Stimulated activated naive CD8-positive, alpha-beta T cell treated with anti-CD3 and anti-CD28 coated beads, Interleukin-15, amount 100 ng/mL, for 72 hours (primary cell): ENCODE results near the gene SIRT2.

Experiments
- ATAC-seq: fragments of 150-1000 bp; cut with Tn5 transposase; 2 replicates; pipeline ENCODE4 v1.10.0; 2021; ENCODE audit warnings: mild to moderate bottlenecking, moderate library complexity
- DNase-seq, 2 donors: peaks; one replicate each; pipeline ENCODE4 v3.0.0; 2021 to 2022
- H3K27ac Mint-ChIP-seq, 2 donors: one replicate each; pipeline ENCODE4 v1.8.0; 2022; ENCODE audit warnings: mild to moderate bottlenecking in 2 of 2, mixed read lengths in 2 of 2, moderate library complexity in 2 of 2
- H3K27me3 Mint-ChIP-seq: one replicate; pipeline ENCODE4 v1.8.0; 2022; ENCODE audit warnings: mixed read lengths
- H3K4me1 Mint-ChIP-seq: one replicate; pipeline ENCODE4 v1.8.0; 2022; ENCODE audit warnings: mild to moderate bottlenecking, mixed read lengths
- H3K4me3 Mint-ChIP-seq, 2 donors: one replicate each; pipeline ENCODE4 v1.8.0; 2022; ENCODE audit warnings: mild to moderate bottlenecking in 2 of 2, mixed read lengths in 2 of 2, moderate library complexity in 1 of 2
- H3K9me3 Mint-ChIP-seq, 2 donors: one replicate each; pipeline ENCODE4 v1.8.0; 2022; ENCODE audit warnings: mixed read lengths in 2 of 2

The SIRT2 gene

GRCh38 chr19:38928391-38929001 is 29.1 kb upstream of the SIRT2 start:
- ATAC-seq (no peak), DNase-seq (no peak)
- Mint-ChIP-seq H3K27ac (peak overlapping the region in 1 of 2 donors; percentile 8), H3K9me3 (no peaks in the 10 kb centered on the region), H3K4me1 (peaks cover 54% of the 10 kb centered on the region), H3K4me3 (peak overlapping the region; percentile 21 to 94), H3K27me3 (no peaks in the 10 kb centered on the region)

GRCh38 chr19:38924388-38924787 is 25.0 kb upstream of the SIRT2 start:
- Mint-ChIP-seq H3K27ac (no peak overlapping the region), H3K9me3 (no peaks in the 10 kb centered on the region), H3K4me3 (no peak overlapping the region), H3K4me1 (peaks cover 19% of the 10 kb centered on the region), H3K27me3 (no peaks in the 10 kb centered on the region)
- DNase-seq (no peak), ATAC-seq (no peak)

- Mint-ChIP-seq H3K4me3 (no peak overlapping the region), H3K9me3 (no peaks in the 10 kb centered on the region), H3K27me3 (no peaks in the 10 kb centered on the region), H3K4me1 (no peaks in the 10 kb centered on the region), H3K27ac (no peak overlapping the region)
- ATAC-seq (no peak), DNase-seq (no peak)
These were observed 23.1 kb upstream of the SIRT2 start for GRCh38 chr19:38922482-38922881.

DNA sequence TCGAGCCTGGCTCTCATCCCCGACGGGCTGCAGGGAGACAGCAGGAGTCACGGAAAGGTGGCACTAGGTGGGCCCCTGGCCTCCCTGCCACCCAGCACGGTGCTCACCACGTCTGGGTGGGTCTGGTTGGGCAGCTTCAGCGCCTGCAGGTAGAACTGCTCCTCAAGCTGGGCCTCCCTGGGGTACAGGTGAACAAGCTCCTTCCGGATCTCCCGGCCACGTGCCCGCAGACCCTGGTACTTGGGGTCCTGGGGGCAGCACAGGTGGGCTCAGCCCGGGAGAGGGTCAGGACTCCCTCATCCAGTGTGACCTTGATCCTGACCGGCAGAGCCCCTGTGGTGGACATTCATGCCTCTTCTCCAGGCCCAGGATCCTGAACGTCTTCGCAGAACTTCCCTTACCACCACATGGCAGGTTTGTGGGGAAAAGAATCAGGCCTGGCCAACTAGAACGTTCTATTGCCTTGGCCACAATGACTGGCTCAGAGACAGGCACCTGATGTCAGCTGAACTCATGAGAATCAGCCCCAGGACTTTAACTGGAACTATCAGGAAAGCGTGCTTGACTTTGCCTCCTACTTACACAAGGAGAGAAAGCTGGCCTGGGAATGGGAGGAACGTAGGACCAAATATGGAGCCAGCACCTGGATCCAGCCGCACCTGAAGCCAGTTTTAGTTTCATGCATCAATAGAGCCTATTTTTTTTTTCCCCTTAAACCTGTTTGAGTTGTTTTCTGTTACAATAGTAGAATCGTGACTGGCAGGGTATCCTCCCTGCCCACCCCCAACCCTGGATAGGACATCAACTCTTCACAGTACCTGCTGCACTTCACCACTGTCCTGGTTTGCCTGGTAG is 22.2 kb upstream of the SIRT2 start:
- ATAC-seq (no peak), DNase-seq (no peak)
- H3K27ac Mint-ChIP-seq: no peak overlapping the region
- H3K9me3 Mint-ChIP-seq: no peaks in the 10 kb centered on the region
- no peaks in the 10 kb centered on the region for H3K27me3 Mint-ChIP-seq
- H3K4me1 Mint-ChIP-seq: no peaks in the 10 kb centered on the region
- H3K4me3 Mint-ChIP-seq: no peak overlapping the region

DNA sequence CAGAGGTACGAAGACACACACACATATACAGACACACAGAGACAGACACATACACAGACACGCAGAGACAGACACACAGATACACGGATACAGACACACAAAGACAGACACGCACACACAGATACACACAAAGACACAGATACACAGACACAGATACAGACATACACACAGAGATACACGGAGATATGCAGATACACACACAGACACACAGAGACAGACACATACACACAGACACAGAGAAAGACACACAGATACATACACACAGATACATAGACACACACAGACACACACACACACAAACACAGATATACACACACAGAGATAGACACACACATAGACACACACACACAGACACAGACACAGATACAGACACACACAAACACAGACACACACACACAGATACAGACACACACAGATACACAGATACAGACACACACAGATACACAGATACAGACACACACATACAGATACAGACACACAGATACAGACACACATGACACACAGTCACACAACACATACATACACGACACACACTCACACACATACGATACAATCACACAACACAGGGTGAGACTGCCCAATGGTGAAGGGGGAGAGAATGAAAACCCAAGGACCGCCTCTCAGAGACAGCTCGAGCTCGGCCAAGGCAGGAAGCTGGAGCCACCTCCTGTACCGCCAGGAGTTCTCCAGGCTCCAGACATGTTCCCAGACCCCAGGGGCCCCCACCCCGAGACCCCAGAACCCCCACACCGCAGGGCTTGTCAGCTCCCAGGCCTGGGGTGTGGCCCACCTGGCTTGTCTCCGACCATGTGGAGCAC is 21.4 kb upstream of the SIRT2 start:
- Mint-ChIP-seq H3K4me3 (no peak overlapping the region), H3K4me1 (no peaks in the 10 kb centered on the region), H3K27me3 (no peaks in the 10 kb centered on the region), H3K9me3 (no peaks in the 10 kb centered on the region), H3K27ac (no peak overlapping the region)
- ATAC-seq (no peak), DNase-seq (no peak)

GRCh38 chr19:38919837-38920601 is 20.6 kb upstream of the SIRT2 start:
- H3K27me3 Mint-ChIP-seq: no peaks in the 10 kb centered on the region
- ATAC-seq: no peak

GRCh38 chr19:38918526-38918925 is 19.1 kb upstream of the SIRT2 start:
- DNase-seq (no peak), ATAC-seq (no peak)
- H3K4me1 Mint-ChIP-seq: no peaks in the 10 kb centered on the region
- H3K4me3 Mint-ChIP-seq: no peak overlapping the region
- H3K9me3 Mint-ChIP-seq: no peaks in the 10 kb centered on the region
- no peaks in the 10 kb centered on the region for H3K27me3 Mint-ChIP-seq
- H3K27ac Mint-ChIP-seq: no peak overlapping the region

More at GRCh38 chr19:38919837-38920601, 20.6 kb upstream of the SIRT2 start:
- no peak for DNase-seq
- Mint-ChIP-seq H3K9me3 (no peaks in the 10 kb centered on the region), H3K27ac (no peak overlapping the region), H3K4me1 (no peaks in the 10 kb centered on the region), H3K4me3 (no peak overlapping the region)

DNA sequence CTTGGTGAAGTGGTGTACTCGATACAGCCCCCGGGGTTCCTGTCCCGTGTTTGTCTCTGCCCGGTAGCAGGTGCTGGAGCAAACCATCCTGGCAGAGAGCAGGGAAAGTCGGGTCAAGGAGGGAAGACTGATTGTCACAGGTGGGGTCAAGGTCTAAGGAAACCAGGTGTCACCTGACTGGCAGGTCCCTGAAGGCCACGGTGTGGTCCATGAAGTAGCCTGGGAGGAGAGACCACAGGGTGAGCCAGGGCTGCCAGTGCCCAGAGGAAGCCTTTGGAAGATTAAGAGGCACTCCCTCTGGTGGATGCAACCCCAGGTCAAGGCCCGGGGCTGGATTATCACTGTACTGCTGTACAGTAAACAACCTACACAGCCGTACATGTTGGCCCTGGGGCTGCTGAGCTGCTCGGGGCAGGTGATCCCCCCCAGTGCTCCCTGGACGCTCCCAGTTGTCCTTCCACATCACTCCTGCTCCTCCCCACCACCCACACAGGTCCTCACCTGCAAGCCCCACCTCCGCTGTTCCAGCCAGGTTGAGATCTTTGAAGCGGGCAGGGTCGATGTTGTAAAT is 18.6 kb upstream of the SIRT2 start:
- ATAC-seq: no peak
- H3K4me3 Mint-ChIP-seq: no peak overlapping the region
- H3K4me1 Mint-ChIP-seq: peaks cover 3% of the 10 kb centered on the region
- H3K27me3 Mint-ChIP-seq: no peaks in the 10 kb centered on the region
- peak overlapping the region in 1 of 2 donors; percentile 39 for H3K27ac Mint-ChIP-seq
- no peaks in the 10 kb centered on the region for H3K9me3 Mint-ChIP-seq
- no peak for DNase-seq

DNA sequence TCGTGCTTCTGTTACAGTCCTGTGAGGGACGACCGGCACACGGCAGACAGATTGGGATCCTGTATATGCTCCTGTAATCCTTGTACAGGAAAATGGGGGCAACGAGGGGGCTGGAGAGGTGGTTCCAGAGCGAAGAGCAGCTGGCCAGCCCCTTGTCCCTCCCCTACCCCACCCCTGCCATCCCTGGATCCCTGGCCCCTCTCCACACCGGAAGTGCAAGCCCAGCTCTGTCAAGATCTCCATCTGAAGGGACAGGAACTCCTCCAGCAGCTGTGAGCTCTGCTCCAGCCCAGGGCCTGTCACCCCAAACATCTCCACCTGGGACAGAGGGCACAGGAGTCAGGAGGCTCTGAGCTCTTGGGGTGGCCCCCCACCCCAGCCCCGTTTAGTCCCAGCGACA is 18.1 kb upstream of the SIRT2 start:
- Mint-ChIP-seq H3K27ac (no peak overlapping the region), H3K27me3 (no peaks in the 10 kb centered on the region), H3K9me3 (no peaks in the 10 kb centered on the region), H3K4me1 (peaks cover 8% of the 10 kb centered on the region), H3K4me3 (no peak overlapping the region)
- DNase-seq (no peak), ATAC-seq (no peak)

DNA sequence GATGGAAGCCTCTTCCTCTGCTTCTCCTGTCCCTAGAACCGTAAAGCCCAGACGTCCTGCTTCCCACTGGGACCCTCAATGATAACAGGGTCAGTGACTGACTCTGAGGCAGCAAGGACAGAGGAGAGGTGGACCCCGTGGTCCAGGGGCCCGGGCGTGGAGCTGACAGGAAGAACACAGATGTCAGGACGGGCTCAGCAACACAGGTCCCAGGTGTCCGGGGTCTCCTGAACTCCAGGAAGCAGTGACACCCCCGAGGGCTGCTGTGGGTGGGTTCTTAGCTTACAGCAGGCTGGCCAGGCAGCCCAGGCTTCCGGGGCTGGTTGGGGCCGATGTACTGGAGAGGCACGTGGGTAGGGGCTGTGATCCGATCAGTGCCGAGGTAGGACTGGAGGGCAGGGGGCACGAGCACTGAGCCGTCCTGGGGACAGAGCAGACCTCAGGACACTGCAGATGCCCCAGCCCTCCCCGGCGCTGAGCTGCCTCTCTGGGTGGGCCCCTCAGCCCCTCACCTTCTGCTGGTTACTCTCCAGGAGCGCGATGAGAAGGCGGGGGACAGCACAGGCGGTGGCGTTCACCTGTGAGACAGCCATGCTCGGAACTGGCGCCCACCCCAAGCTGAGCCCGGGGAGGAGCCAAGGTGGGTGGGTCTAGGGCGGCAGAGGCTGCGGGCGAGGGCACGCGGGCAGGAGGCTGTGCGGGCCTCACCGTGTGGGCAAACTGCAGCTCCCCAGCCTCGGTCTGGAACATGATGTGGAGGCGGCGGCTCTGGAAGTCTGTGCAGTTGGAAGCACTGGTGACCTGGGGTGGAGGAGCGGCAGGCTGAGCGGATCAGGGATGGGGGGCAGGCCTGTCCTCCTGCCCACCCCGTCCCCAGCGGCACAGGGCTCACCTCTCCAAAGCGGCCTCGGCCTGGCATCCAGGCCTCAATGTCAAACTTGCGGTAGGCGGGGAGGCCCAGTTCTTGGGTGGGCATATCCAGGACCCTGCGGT is 16.2 kb upstream of the SIRT2 start:
- H3K4me3 Mint-ChIP-seq: no peak overlapping the region
- H3K4me1 Mint-ChIP-seq: peaks cover 12% of the 10 kb centered on the region
- DNase-seq: no peak
- H3K27ac Mint-ChIP-seq: peak overlapping the region in 1 of 2 donors; percentile 23
- H3K27me3 Mint-ChIP-seq: no peaks in the 10 kb centered on the region
- no peaks in the 10 kb centered on the region for H3K9me3 Mint-ChIP-seq
- no peak for ATAC-seq

GRCh38 chr19:38913958-38914357 is 14.5 kb upstream of the SIRT2 start:
- Mint-ChIP-seq H3K27me3 (no peaks in the 10 kb centered on the region), H3K9me3 (no peaks in the 10 kb centered on the region), H3K4me3 (no peak overlapping the region), H3K27ac (peak overlapping the region; percentile 35 to 55), H3K4me1 (peaks cover 17% of the 10 kb centered on the region)
- no peak for DNase-seq
- no peak for ATAC-seq

DNA sequence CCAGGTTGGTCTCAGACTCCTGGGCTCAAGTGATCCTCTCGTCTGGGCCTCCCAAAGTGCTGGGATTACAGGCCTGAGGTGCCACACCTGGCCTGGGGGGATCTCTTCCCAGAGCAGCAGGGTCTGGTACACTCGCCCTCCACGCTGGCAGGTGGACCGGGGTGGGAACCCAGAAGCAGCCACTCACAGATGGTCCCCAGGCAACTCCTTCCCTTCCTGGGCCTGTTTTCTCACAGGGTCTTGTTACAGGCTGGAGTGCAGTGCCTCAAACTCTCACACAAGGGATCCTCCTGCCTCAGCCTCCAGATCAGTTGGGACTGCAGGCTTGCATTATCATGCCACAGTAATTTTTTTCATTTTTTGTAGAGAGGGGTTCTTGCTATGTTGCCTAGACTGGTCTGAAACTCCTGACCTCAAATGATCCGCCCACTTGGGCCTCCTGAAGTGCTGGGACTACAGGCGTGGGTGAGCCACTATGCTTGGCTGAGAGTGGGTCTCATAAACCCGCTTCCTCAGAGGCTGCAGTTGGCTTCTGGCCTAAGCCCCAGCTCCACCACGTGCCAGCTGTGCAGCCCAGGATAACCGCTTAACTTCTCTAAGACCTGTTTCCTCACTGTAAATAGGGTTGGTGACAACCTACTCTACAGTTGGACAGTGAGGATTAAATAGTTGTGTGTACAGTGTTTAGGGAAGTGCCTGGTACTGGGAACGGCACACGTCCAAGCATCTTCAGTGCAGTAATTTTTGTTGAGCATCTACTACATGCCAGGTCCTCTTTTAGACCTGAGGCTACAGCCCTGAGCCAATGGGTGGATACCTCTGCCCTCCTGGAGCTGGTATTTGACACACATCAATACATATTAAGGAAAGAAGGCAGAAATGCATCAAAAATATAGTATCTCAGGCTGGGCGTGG is 13.4 kb upstream of the SIRT2 start:
- ATAC-seq (no peak), DNase-seq (no peak)
- H3K27ac Mint-ChIP-seq: peak overlapping the region in 1 of 2 donors; percentile 42
- H3K27me3 Mint-ChIP-seq: no peaks in the 10 kb centered on the region
- H3K4me3 Mint-ChIP-seq: no peak overlapping the region
- peaks cover 28% of the 10 kb centered on the region for H3K4me1 Mint-ChIP-seq
- no peaks in the 10 kb centered on the region for H3K9me3 Mint-ChIP-seq

DNA sequence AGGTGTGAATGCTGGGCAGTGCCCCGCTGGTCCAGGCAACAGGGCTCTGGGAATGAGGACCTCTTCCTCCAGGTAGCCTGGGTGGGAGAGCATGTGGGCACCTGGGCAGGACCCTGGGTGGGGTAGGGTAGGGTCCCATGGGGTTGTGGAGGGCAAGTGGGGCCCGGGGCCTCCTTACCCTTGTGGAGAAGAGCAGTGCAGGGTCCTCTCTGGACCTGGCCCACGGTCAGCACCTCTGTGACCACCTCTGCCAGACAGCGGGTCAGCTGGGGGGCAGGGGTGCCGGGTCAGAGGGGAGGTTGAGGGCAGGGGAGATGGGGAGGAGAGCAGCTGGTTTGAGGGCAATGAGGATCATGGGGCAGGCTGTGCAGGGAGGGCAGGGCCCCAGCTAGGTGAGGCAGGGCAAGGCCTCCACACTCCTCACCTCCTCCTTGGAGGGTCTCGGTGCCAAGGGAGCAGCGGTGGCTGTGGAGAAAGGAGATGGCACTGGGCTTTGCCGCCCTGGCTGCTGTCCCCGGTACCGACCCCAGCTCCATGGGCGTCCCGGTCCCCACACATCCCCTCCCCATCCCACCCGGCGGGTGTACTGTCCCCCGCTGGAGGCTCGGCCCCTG is 12.1 kb upstream of the SIRT2 start:
- peak; percentile 41 for ATAC-seq
- Mint-ChIP-seq H3K9me3 (no peaks in the 10 kb centered on the region), H3K4me3 (no peak overlapping the region), H3K27me3 (no peaks in the 10 kb centered on the region), H3K27ac (no peak overlapping the region), H3K4me1 (peaks cover 35% of the 10 kb centered on the region)
- DNase-seq: no peak
